ENCODE results near the gene RASL12.

- TF ChIP-seq CTCF (IDR thresholded peaks at IDR 0.05; ENCODE audit: insufficient read depth, low read length) (no peak), REST (IDR thresholded peaks at IDR 0.05; ENCODE audit: insufficient replicate concordance, low read depth) (no peak), GABPA (IDR thresholded peaks at IDR 0.05; ENCODE audit: low read depth) (no peak)
These were observed 19.6 kb upstream of the RASL12 start for GRCh38 chr15:65087411-65087810.
